Heart left ventricle (tissue), 16 donors: Measurements from ENCODE around the gene PTPRN2. TPM values are rescaled to one million over a fixed set of nuclear protein-coding genes. Genes with fewer than 3 reads are reported as not detected.
"Not testable (repeated sequence)": the region's sequence is repeated elsewhere in the genome, so short reads cannot be mapped to it uniquely, and the experiment has no call there.

ENCODE experiments used
- ATAC-seq, 4 donors: fragments of 200-7000 bp; cut with Tn5 transposase; one replicate each; pipeline ENCODE4 v1.9.1; 2020 to 2022; ENCODE audit warnings: moderate library complexity in 4 of 4, mild to moderate bottlenecking in 3 of 4, moderate number of reproducible peaks in 1 of 4
- DNase-seq, 5 donors: peaks; one replicate each; pipeline ENCODE4 v3.0.0-alpha.2; 2020
- H3K27ac ChIP-seq, 12 donors: fragments of 200-600 bp; sonication (generic) in 4 of 12; one replicate each; pipeline versions ENCODE4 v1.5.0 to v1.8.0; 2016 to 2022; ENCODE audit warnings: mild to moderate bottlenecking in 2 of 12
- H3K27me3 ChIP-seq, 9 donors: fragments of 200-600 bp; sonication (generic) in 2 of 9; one replicate each; pipeline versions ENCODE4 v1.5.1 to v1.8.0; 2016 to 2022; ENCODE audit warnings: mild to moderate bottlenecking in 3 of 9
- H3K36me3 ChIP-seq, 9 donors: fragments of 200-600 bp; sonication (generic) in 2 of 9; one replicate each; pipeline versions ENCODE4 v1.5.0 to v1.8.0; 2018 to 2022; ENCODE audit warnings: mild to moderate bottlenecking in 2 of 9
- H3K4me1 ChIP-seq, 12 donors: fragments of 200-600 bp; sonication (generic) in 4 of 12; one replicate each; pipeline versions ENCODE4 v1.5.0 to v1.8.0; 2016 to 2022; ENCODE audit warnings: mild to moderate bottlenecking in 3 of 12
- H3K4me3 ChIP-seq, 12 donors: fragments of 200-600 bp; sonication (generic) in 4 of 12; one replicate each; pipeline versions ENCODE4 v1.5.0 to v1.8.0; 2017 to 2022; ENCODE audit warnings: mild to moderate bottlenecking in 9 of 12, moderate library complexity in 4 of 12
- H3K9me3 ChIP-seq, 12 donors: fragments of 200-600 bp; sonication (generic) in 4 of 12; one replicate each; pipeline versions ENCODE4 v1.5.0 to v1.8.0; 2016 to 2022; ENCODE audit warnings: mild to moderate bottlenecking in 1 of 12
- CTCF ChIP-seq, 12 donors: fragments of 200-600 bp; sonication (generic) in 4 of 12; IDR thresholded peaks; one replicate each; pipeline versions ENCODE4 v1.5.0 to v1.8.0; 2018 to 2022; ENCODE audit warnings: antibody characterized with exemption in 12 of 12, mild to moderate bottlenecking in 5 of 12
- POLR2A ChIP-seq, 2 donors: fragments of 450-650 bp; IDR thresholded peaks; one replicate each; pipeline ENCODE4 v1.6.1; 2017; ENCODE audit warnings: antibody characterized with exemption in 2 of 2, mild to moderate bottlenecking in 2 of 2, moderate library complexity in 2 of 2
- WGBS, 4 donors: extraction: QIAGEN DNeasy Blood & Tissue Kit in 2 of 4; methylation state at CpG; one replicate each; pipeline versions ENCODE4 v1.1.5 to v1.1.7; 2013 to 2018; 5-methylcytosine and 5-hydroxymethylcytosine counted together
- intact Hi-C, 10 donors: fragments of 100-400 bp; cut with DNase I; formaldehyde crosslinking; loops; one replicate each; pipeline versions ENCODE4 v1.11.1 to v1.14.2; 2022
- polyA plus RNA-seq, 2 donors: library from polyadenylated mRNA; stranded (reverse); fragments of 200-250 nt; gene quantifications; one replicate each; pipeline ENCODE4 v1.2.3, GENCODE V29; 2013
- total RNA-seq, 9 donors: library from RNA; depleted of rRNA in 2 of 9; stranded (reverse); fragments of >200 nt in 2 of 9; fragmentation: NEBNext Ultra II Directional in 3 of 9; extraction: Animal tissue kit (Norgen Biotek cat#: 25700) in 3 of 9; gene quantifications; one replicate each; pipeline versions ENCODE4 v1.1.0 to v1.2.4, GENCODE V29; 2016 to 2023
- donor health status: ischemic (EF 13 %, LVEDD 7.1; RV severe dilation, severe dysfunction).
- donor health status: healthy with polysubstance abuse.
- donor health status: DM: no; HTN: yes; CAD: no.
- donor health status: DM: no; HTN: no; CAD: no.
- donor health status: ischemic (EF 25% LVEDD 6.9; RV normal size, moderate dysfunction).
- donor health status: ischemic (EF 25% LVEDD 5.7; RV mildly dilated, moderate dysfunction).
- donor health status: healthy.
- donor health status: DM: yes; HTN: yes; CAD: no.
- donor health status: ischemic (EF 35%, LVEDD 5.7; RV mildly dilated, moderate dysfunction).
- donor health status: nonischemic (EF 11% LVEDD 7.7; RV severe dilation, severe dysfunction).
- donor health status: DM: yes; HTN: yes; CAD: no.
- donor health status: PGD.
- donor health status: ischemic (EF 29% LVEDD 5.4; RV normal size, mild dysfunction).
- donor health status: nonischemic (EF 23%, LVEDD 6.1; RV moderate dilation, normal function).

Gene PTPRN2
- total and polyA plus RNA-seq, 11 donors = 0.61 to 2.3 (median 1.3) TPM

DNA sequence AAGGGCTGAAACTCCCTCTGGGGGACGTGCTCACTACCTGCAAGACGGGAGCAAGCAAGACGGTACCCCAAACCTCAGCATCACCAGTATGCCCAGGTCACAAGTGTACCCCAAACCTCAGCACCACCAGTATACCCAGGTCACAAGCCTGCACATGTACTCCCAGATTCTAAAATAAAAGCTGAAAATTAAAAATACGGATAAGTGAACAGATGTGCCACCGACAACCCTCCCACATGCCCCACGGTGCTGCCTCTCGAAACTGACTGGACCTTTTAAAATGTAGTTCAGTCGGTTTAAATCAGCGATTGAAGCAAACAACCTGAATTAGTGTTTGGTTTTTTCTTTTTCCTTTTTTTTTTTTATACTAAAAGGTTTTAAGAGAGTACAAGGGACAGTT lies 684.3 kb downstream of the PTPRN2 start:
- H3K27me3 ChIP-seq = no peaks in the 10 kb centered on the region
- DNase-seq (no peak), ATAC-seq (no peak)
- intact Hi-C loops = no loop called here
- H3K4me3 ChIP-seq = no peak overlapping the region
- 87 to 93% (median 89%) methylated on average over 9 of the region's 9 CpGs for WGBS, 4 donors
- H3K36me3 ChIP-seq = no peaks in the 10 kb centered on the region
- no peak overlapping the region for H3K27ac ChIP-seq
- no peaks in the 10 kb centered on the region for H3K9me3 ChIP-seq
- peaks cover 0 to 13% (median 2%) of the 10 kb centered on the region in 12 donors for H3K4me1 ChIP-seq
- TF ChIP-seq POLR2A (IDR thresholded peaks at IDR 0.05) (no peak), CTCF (IDR thresholded peaks at IDR 0.05) (no peak)

GRCh38 chr7:157901816-157902610 lies 685.6 kb downstream of the PTPRN2 start:
- H3K27me3 ChIP-seq, DNase-seq, ATAC-seq, H3K36me3 ChIP-seq, H3K4me3 ChIP-seq, intact Hi-C loops, H3K27ac ChIP-seq, H3K9me3 ChIP-seq: not testable (repeated sequence)
- WGBS, 4 donors = 84 to 89% (median 88%) methylated on average over 29 to 44 of the region's 45 CpGs
- peaks cover 0 to 13% (median 2%) of the 10 kb centered on the region in 12 donors for H3K4me1 ChIP-seq

DNA sequence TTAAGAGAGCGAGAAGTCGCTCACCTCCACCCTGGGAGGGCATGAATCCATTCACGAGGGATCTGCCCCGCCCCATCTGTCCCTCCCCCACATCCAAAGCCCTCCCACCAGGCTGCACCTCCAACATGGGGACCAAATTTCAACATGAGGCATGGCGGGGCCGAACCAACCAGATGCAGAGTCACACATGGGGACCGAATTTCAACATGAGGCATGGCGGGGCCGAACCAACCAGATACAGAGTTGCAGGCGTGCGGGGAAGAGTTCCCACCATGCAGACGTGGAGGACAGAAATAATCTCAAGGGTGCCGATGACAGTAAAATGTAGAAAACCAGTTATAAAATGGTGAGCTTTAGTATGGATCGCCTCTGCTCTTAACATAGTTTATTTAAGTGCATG lies 686.5 kb downstream of the PTPRN2 start:
- DNase-seq (no peak), ATAC-seq (no peak)
- WGBS, 4 donors = 84 to 88% (median 87%) methylated on average over 14 of the region's 14 CpGs
- Histone ChIP-seq H3K9me3 (no peaks in the 10 kb centered on the region), H3K4me3 (no peak overlapping the region), H3K4me1 (peaks cover 0 to 11% (median 0%) of the 10 kb centered on the region in 12 donors), H3K27ac (no peak overlapping the region), H3K27me3 (no peaks in the 10 kb centered on the region), H3K36me3 (no peaks in the 10 kb centered on the region)
- intact Hi-C loops = no loop called here
- TF ChIP-seq POLR2A (IDR thresholded peaks at IDR 0.05) (no peak), CTCF (IDR thresholded peaks at IDR 0.05) (no peak)

DNA sequence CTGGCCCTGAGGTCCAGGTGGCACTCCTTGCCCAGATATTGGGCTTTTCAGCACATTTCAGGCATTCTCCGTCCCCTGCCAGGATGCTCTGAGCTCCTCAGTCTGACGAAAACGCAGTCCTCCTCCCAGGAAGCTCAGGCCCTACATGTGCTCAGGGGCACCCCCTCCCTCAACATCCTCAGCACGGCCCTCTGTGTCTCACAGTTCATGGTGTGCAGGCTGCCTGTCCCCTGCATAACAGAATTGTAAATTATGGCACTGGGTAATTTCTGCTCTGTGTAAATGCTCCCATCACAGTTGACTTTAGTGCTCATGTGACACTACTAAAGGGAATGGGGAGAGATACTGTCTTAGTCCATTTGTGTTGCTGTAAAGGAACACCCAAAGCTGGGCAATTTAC lies 687.1 kb downstream of the PTPRN2 start:
- 71 to 80% (median 75%) methylated on average over 4 of the region's 4 CpGs for WGBS, 4 donors
- intact Hi-C loops = no loop called here

More for the DNA sequence above, 687.1 kb downstream of the PTPRN2 start:
- H3K27ac ChIP-seq = no peak overlapping the region
- H3K36me3 ChIP-seq = no peaks in the 10 kb centered on the region
- ATAC-seq (no peak), DNase-seq (no peak)
- H3K9me3 ChIP-seq = no peaks in the 10 kb centered on the region
- peaks cover 0 to 6% (median 0%) of the 10 kb centered on the region in 12 donors for H3K4me1 ChIP-seq
- TF ChIP-seq CTCF (IDR thresholded peaks at IDR 0.05) = no peak
- TF ChIP-seq POLR2A (IDR thresholded peaks at IDR 0.05) = no peak
- H3K27me3 ChIP-seq = peaks cover 0 to 2% (median 0%) of the 10 kb centered on the region in 9 donors
- H3K4me3 ChIP-seq = no peak overlapping the region
